SK-N-MC (cell line): ENCODE measurements around the gene RHOT2.

Source experiments
- EZH2 ChIP-seq: fragments of 200-600 bp; sonication (generic); IDR thresholded peaks from one replicate; pipeline ENCODE4 v1.6.1; 2017; ENCODE audit warnings: antibody characterized with exemption
- FOXP2 ChIP-seq: optimal IDR thresholded peaks from 2 replicates; pipeline ENCODE3; 2011; ENCODE audit warnings: mild to moderate bottlenecking, moderate library complexity; ENCODE audit not compliant: insufficient read depth; ENCODE audit errors: extremely low read length, control extremely low read depth
- POLR2AphosphoS5 ChIP-seq: IDR thresholded peaks from 2 replicates; pipeline ENCODE4 v1.6.1; 2012; ENCODE audit warnings: mild to moderate bottlenecking, low read depth, low read length, borderline replicate concordance

DNA sequence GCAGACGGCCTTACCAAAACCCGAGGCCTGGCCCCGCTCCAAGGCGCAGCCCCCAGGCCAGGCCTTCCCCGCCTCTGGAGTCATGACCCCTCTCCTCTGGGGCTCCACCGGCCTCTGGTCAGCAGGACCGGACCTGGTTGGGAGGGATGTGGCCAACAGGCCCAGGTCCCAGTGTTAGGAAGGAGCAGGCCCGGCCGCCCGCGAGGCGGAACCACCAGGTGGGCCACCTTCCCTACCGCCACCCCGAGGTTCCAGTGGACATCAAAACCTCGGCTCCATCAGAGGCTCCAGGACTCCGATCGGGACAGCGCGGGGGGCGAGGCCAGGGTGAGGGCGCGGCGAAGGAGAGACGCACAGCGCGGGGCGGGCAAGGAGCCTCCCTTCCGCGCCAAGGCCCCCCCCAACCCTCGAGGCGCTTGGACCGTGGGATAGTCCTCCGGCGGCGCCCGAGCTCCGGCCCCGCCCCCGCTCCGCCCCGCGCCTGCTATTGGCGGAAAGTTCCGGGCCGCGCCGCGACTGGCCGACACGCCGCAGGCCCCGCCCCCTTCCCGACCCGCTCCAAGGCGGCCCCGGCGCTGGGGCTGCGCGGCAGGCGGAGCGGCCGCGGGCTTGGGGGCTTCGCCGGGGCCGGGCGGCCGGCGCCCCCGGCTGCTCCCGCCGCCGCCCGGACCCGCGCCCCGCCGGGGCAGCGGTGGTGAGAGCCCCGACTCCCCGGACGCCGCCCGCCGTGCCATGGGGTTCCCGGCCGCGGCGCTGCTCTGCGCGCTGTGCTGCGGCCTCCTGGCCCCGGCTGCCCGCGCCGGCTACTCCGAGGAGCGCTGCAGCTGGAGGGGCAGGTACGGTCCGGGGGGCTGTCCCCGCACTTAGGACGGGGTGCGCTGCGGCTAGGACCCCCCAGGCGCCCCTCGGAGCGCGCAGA, 46.9 kb downstream of the RHOT2 start, which contains the start of gene METRN:
- TF ChIP-seq FOXP2 (no peak), POLR2AphosphoS5 (no peak), EZH2 (no peak)
